ENCODE results near the gene STMND1.

The STMND1 gene

DNA sequence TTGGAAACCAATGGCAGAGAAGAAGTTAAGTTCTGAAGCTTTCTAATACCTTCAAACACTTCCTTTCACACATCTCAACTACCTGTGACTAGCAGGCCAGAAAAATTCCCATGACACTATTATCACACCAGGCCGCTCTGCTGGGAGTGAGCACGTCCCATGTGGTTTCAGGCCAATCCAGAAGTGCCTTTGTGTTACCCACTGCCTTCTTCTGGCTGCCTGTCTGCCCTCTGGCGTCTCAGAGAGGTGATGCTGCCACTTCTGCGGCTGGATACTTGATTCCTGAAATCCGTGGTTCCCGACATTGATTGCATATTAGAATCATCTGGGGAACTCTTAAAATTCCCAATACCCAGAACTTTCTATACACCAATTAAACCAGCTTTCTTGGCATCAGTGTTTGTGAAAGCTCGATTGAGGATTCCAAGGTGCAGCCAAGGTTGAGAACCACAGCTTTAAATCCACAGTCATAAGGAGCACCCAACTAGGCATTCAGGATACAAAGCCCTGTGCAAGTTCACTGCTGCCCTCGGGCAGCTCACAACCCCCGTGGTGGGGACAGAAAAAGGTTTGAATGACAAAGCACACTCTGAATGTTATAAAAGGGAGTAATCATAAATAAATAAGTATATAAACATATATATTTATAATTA, 65.6 kb downstream of the STMND1 start:
- DNase-seq, result peak; percentile 23

DNA sequence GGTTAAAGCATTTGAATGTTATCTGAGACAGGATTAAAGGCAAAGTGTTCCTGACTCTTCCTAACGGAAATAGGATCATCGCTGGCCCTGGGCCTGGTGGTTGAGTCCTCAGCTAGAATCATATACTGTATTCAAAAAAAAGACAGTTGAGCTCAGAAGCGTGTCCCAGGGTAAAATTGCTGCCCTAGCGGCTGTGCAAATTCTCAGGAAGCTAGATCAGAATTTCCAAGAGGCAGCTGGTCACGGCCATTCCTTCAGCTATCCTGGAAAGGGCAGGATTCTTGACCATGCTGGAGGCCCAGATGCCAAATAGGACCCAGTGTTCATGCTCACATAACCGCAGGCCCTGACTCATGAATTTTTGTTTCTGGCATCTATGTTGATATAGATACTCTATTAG, 67.4 kb downstream of the STMND1 start:
- DNase-seq, result no peak

DNA sequence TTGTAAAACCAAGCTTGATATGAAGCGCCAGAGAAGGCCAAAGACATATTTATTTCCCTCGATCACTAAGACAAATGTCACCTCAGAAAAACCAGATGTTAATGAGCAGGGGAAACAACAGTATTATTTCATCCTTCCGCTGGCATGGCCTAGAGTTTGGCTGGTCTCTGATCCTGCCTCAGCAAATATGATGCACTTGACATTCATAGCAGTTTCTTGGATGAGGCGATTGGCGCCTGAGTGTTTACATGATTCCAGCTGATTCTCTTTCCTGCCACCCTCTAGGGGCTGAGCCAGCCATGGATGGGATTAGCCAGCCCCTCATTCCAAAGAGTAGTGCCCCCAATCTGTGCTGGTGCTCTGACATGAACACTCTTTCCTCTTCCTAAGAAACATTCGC, 67.9 kb downstream of the STMND1 start:
- no peak for DNase-seq

DNA sequence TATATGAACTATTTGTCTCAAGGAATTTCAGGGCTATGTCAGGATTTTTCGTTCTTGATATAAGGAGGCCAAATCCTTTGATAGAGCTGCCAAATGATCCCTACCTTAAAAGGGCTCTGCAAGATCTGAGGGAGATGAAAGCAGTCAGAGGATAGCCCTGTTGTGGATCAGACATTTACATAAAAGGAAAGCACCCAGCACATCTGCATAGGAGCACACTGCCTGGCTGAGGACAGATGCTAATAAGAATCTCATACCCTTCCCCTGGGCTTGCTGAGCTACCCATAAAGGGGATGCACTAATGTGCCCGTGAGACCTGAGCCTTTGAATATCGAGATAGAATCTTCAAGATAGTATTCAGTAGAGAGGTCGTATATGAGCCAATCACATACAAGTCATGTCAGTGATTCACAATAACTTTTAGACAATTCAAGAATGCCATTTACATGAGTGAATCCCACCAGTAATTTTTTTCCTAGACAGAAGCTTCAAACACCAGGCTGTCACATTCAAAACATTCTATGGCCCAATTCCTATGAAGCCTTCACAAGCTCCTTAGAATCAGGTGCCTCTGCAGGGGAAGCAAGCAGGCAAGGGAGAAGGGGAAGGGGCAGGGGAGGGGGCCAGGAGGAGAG, 71.1 kb downstream of the STMND1 start:
- DNase-seq, result no peak

DNA sequence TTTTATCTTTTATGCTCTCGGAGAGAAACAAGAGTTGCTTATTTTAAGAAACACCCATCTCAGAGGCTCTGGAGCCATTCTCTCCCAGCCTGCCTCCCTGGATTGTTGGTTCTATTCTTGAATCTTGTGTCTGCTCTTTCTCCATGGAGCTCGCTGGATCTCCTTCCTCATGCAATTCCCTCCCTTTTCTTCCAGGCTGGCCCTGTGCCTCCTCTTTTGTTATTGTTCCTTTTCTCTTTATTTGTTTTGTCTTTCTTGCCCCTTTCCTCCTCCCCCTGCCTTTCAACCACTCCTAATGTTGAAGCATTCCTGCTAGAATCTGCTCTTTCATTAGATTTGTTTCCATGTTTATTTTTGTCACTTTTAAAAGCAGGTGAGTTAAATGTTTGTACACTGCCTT, 76.5 kb downstream of the STMND1 start:
- DNase-seq, result no peak

DNA sequence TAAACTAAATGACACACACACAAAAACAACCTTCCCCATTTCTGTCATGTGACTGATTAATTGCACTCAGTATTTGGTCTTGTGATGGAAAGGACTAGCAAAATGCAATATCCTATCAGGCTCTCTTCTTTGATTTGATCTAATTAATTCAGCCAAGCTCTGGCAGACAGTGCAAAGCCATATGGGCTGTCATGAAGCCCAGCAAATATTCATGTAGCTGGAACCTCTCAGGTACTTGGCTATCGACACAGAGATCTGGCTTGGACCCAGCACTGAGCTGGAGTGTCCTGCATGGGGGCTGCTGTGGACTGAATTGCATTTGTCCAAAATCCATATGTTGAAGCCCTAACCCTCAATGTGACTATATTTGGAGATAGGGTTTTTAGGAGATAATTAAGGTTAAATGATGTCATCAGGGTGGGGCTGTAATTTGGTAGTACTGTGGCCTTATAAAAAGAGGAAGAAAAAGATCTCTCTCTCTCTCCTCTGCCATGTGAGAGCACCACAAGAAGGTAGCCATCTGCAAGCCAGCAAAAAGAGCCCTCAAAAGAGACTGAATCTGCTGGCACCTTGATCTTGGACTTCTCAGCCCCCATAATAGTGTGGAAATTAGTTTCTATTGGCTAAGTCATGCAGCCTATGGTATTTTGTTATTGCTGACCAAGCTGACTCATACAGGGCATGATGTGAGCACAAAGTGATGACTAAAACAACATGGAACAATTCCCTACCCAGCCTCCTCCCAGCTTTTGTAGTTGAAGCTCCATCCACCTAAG, 77.1 kb downstream of the STMND1 start:
- no peak for DNase-seq

DNA sequence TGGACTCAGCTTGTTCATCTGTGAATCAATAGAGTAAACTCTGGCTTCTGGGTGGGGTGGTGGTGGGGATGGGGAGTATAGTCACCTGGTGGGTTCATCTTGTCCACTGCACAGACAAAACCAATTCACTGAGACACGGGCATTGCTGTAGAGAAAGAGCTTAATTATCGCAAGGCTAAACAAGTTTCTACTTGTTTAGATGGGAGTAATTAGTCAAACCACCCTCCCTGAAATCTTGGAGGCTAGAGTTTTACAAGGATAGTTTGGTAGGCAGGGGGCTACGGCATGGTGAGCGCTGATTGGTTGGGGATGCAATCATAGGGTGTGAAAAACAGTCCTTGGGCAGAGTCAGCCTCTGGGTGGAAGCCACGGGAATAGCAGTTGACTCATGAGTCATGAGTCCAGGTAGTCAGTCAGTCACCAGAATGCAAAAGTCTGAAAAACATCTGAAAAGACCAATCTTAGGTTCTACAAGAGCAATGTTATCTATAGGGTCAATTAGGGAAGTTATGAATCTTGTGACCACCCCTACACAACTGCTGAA, 77.8 kb downstream of the STMND1 start:
- DNase-seq, result no peak

Measured in NCI-H748 treated with DMSO at 0.1 percent for 48 hours (cell line).